ENCODE results near the gene SPTLC3.

Gene SPTLC3

DNA sequence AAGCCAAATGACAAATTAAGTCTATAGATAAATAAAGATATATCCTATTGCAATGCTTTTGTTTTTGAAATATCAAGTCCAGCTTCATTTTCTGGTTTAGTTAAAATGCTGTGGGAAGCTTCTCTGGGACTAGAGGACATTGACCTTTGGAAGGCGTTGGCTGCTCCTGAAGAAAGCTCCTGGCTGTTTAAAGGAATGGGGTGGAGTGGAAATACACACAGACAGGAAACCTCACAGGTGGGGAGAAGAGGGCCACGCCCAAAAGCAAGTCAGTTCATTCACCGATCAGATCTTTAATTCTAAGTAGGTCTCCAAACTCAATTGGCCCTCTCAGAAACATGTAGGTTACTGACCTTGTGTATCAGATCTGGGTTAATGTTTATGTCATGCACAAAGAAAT, 59.6 kb downstream of the SPTLC3 start:
- in situ Hi-C loops (cut with MboI; ENCODE audit: low pct_unique_long_range_greater_than_20kb, low sequenced_read_pairs, unreplicated experiment), result no loop called here
- no peak for DNase-seq (ENCODE audit: low spot score)
- TF ChIP-seq, protein P1, sequence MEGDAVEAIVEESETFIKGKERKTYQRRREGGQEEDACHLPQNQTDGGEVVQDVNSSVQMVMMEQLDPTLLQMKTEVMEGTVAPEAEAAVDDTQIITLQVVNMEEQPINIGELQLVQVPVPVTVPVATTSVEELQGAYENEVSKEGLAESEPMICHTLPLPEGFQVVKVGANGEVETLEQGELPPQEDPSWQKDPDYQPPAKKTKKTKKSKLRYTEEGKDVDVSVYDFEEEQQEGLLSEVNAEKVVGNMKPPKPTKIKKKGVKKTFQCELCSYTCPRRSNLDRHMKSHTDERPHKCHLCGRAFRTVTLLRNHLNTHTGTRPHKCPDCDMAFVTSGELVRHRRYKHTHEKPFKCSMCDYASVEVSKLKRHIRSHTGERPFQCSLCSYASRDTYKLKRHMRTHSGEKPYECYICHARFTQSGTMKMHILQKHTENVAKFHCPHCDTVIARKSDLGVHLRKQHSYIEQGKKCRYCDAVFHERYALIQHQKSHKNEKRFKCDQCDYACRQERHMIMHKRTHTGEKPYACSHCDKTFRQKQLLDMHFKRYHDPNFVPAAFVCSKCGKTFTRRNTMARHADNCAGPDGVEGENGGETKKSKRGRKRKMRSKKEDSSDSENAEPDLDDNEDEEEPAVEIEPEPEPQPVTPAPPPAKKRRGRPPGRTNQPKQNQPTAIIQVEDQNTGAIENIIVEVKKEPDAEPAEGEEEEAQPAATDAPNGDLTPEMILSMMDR (IDR thresholded peaks at IDR 0.05; ENCODE audit: extremely low read depth, insufficient read depth, missing control alignments), result no peak

DNA sequence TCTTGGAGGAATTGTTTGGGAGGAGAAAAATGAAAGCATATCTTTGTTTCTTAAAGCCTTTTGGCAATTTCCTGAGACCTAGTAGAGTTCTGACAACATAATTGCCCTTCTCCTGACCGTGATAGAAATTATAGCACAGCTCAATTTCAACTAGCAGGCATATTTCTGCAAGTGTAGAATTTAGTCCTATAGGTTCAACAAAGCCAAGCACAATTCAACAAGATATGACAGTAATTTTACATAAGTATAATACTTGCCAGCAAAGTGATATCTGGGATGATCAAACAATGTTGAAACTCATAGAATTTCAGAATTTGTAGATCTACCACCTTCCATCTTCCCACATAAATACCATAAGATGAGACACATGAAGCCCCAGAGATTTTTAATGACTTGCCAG, 73.1 kb downstream of the SPTLC3 start:
- TF ChIP-seq, protein P1 (IDR thresholded peaks at IDR 0.05; ENCODE audit: extremely low read depth, insufficient read depth, missing control alignments), result no peak
- no peak for DNase-seq (ENCODE audit: low spot score)
- in situ Hi-C loops (cut with MboI; ENCODE audit: low pct_unique_long_range_greater_than_20kb, low sequenced_read_pairs, unreplicated experiment), result no loop called here

DNA sequence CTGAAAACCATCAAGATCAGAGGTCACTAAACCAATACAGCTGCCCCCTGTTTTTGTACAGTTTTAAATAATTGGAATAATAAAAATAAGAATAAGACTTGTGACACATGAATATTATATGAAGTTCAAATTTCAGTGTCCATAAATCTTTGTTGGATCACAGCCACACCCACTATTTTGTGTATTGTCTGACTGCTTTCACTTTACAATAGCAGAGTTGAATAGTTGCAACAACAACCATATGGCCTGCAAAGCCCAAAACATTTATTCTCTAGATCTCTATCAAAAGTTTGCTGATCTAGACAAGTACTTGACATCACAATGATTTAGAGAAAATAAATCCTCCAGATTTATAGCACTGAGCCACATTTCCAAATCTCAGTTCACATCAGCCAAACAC, 73.6 kb downstream of the SPTLC3 start:
- TF ChIP-seq, protein P1 (IDR thresholded peaks at IDR 0.05; ENCODE audit: extremely low read depth, insufficient read depth, missing control alignments), result no peak
- no peak for DNase-seq (ENCODE audit: low spot score)
- in situ Hi-C loops (cut with MboI; ENCODE audit: low pct_unique_long_range_greater_than_20kb, low sequenced_read_pairs, unreplicated experiment), result no loop called here

DNA sequence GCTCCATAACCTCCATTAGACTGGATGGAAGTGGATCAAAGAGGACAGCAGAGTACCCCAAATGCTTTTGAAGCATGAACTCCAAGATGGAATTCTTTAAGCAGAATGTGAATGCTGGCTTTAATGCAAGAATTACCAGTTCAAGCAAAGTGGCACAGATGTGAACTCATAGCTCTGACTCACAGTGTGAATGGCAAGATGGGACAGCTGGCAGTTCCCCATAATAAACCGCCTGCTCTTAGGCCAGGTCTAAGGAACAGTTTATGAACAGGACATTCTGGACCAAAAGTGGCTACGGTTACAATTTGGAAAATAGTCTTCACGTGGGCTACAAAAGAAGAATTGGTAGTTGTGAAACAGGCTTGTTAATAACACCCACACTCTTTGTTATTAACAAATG, 76.5 kb downstream of the SPTLC3 start:
- DNase-seq (ENCODE audit: low spot score), result no peak
- TF ChIP-seq, protein P1 (IDR thresholded peaks at IDR 0.05; ENCODE audit: extremely low read depth, insufficient read depth, missing control alignments), result no peak
- in situ Hi-C loops (cut with MboI; ENCODE audit: low pct_unique_long_range_greater_than_20kb, low sequenced_read_pairs, unreplicated experiment), result no loop called here

DNA sequence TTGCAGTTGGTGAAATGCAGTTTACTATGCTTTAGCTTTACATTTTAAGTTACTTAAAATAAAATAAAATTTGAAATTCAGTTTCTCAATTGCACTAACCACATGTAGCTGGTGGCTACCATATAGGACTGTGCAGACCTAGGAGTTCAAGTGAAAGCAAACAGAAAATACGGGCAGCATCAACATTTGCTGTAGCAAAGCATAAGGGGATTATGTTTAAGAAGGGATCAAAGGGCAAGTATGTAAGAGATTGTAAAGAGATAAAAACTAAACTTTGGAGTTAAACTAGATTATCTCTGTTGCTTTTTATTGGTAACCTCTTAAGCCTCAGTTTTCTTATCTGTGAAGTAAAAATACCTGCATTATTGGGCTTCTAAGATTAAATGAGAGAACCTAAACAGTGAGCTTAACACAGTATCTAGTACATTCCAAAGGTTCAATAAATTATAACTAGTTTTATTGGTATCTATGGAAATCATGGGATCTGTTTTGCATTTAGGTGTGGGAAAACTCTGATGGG, 81.2 kb downstream of the SPTLC3 start:
- DNase-seq (ENCODE audit: low spot score), result no peak

DNA sequence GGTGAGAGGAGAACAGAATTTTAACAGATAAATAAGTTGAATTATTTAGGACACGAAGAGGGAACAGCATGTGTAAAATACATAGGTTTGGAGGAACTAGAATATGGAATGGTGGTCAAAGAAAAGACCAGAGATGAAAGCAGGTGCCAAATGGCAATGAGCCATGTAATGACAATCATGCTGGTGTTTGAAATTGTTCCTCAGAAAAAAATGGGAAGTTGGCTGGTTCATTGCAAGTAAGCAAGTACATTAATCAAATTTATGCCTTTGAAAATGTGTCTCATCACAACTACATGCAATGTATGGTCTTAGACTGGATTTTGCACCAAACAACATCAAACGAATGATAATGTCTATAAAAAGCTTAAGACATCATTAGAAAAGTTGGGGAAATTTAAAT, 83.3 kb downstream of the SPTLC3 start:
- in situ Hi-C loops (cut with MboI; ENCODE audit: low pct_unique_long_range_greater_than_20kb, low sequenced_read_pairs, unreplicated experiment), result no loop called here
- TF ChIP-seq, protein P1 (IDR thresholded peaks at IDR 0.05; ENCODE audit: extremely low read depth, insufficient read depth, missing control alignments), result no peak
- no peak for DNase-seq (ENCODE audit: low spot score)

More for the DNA sequence above, 81.2 kb downstream of the SPTLC3 start:
- in situ Hi-C loops (cut with MboI; ENCODE audit: low pct_unique_long_range_greater_than_20kb, low sequenced_read_pairs, unreplicated experiment), result no loop called here
- TF ChIP-seq, protein P1 (IDR thresholded peaks at IDR 0.05; ENCODE audit: extremely low read depth, insufficient read depth, missing control alignments), result no peak

DNA sequence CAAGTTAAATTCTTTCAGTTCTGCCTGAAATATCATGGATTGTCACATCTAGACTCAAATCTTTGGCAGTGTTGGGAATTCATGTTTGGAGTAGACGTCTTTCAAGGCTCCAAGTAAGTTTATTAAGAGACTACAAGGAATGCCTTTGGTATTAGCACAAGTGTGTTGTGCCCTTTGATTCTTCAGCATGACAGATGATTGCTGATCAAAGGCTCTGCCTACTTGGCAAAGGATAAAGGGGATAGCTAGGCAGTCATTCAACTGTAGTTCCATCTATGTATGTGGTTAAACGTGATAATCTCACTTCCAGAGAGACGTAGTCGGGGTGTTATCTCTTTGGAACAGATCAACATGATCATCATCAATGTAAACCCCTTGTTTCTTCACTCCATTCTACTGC, 86.2 kb downstream of the SPTLC3 start:
- in situ Hi-C loops (cut with MboI; ENCODE audit: low pct_unique_long_range_greater_than_20kb, low sequenced_read_pairs, unreplicated experiment), result no loop called here
- TF ChIP-seq, protein P1 (IDR thresholded peaks at IDR 0.05; ENCODE audit: extremely low read depth, insufficient read depth, missing control alignments), result no peak
- no peak for DNase-seq (ENCODE audit: low spot score)
